ENCODE measurements around the gene MPV17L2.

GRCh38 chr19:18183529-18183928, 9.5 kb upstream of the MPV17L2 start:
- TF ChIP-seq CTCF (conservative IDR thresholded peaks at IDR 0.05 in 1 of 2, IDR thresholded peaks at IDR 0.05 in 1 of 2; ENCODE audit: extremely low read depth in 1 of 2, insufficient read depth in 1 of 2, low read depth in 1 of 2, low read length in 2 of 2) (no peak), EZH2 (IDR thresholded peaks at IDR 0.05; ENCODE audit: borderline replicate concordance, low read length) (no peak)
